ENCODE measurements around the gene LYPD6.

Gene LYPD6

GRCh38 chr2:149507974-149508373 lies 177.6 kb downstream of the LYPD6 start:
- H3K79me2 ChIP-seq, result no peaks in the 10 kb centered on the region
- H3K27ac ChIP-seq, result no peak overlapping the region
- H2AFZ ChIP-seq, result no peak overlapping the region
- no peak overlapping the region for H3K9ac ChIP-seq
- H3K36me3 ChIP-seq (ENCODE audit: control insufficient read depth, insufficient read depth, low read length), result no peaks in the 10 kb centered on the region
- no peaks in the 10 kb centered on the region for H3K27me3 ChIP-seq (ENCODE audit: control insufficient read depth, insufficient read depth, low read length)
- TF ChIP-seq, protein P1, sequence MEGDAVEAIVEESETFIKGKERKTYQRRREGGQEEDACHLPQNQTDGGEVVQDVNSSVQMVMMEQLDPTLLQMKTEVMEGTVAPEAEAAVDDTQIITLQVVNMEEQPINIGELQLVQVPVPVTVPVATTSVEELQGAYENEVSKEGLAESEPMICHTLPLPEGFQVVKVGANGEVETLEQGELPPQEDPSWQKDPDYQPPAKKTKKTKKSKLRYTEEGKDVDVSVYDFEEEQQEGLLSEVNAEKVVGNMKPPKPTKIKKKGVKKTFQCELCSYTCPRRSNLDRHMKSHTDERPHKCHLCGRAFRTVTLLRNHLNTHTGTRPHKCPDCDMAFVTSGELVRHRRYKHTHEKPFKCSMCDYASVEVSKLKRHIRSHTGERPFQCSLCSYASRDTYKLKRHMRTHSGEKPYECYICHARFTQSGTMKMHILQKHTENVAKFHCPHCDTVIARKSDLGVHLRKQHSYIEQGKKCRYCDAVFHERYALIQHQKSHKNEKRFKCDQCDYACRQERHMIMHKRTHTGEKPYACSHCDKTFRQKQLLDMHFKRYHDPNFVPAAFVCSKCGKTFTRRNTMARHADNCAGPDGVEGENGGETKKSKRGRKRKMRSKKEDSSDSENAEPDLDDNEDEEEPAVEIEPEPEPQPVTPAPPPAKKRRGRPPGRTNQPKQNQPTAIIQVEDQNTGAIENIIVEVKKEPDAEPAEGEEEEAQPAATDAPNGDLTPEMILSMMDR (IDR thresholded peaks at IDR 0.05), result no peak
- no peak overlapping the region for H3K4me3 ChIP-seq (ENCODE audit: low read depth, low read length)
- no peak overlapping the region for H3K4me2 ChIP-seq (ENCODE audit: low read length)
- no peaks in the 10 kb centered on the region for H3K4me1 ChIP-seq
- H3K9me3 ChIP-seq (ENCODE audit: control insufficient read depth, low read length), result no peaks in the 10 kb centered on the region

GRCh38 chr2:149513461-149513860 lies 183.1 kb downstream of the LYPD6 start:
- H3K4me3 ChIP-seq (ENCODE audit: low read depth, low read length), result no peak overlapping the region
- H3K36me3 ChIP-seq (ENCODE audit: control insufficient read depth, insufficient read depth, low read length), result no peaks in the 10 kb centered on the region
- H3K9me3 ChIP-seq (ENCODE audit: control insufficient read depth, low read length), result no peaks in the 10 kb centered on the region
- H2AFZ ChIP-seq, result no peak overlapping the region
- H3K27me3 ChIP-seq (ENCODE audit: control insufficient read depth, insufficient read depth, low read length), result no peaks in the 10 kb centered on the region
- H3K9ac ChIP-seq, result no peak overlapping the region
- H3K4me2 ChIP-seq (ENCODE audit: low read length), result no peak overlapping the region
- H3K4me1 ChIP-seq, result no peaks in the 10 kb centered on the region
- no peak overlapping the region for H3K27ac ChIP-seq
- TF ChIP-seq, protein P1 (IDR thresholded peaks at IDR 0.05), result no peak
- H3K79me2 ChIP-seq, result no peaks in the 10 kb centered on the region
